Upper lobe of left lung (tissue), 4 donors: Measurements from ENCODE around the gene SUMF1.

Experiments
- CTCF ChIP-seq, 6 experiments: fragments of 450-650 bp in 4 of 6; fragments of 200-600 bp in 2 of 6; sonication (generic) in 2 of 6; IDR thresholded peaks; one replicate each; pipeline ENCODE4 v1.5.1; 2016 to 2019; ENCODE audit warnings: antibody characterized with exemption in 6 of 6
- POLR2A ChIP-seq, 4 donors: fragments of 450-650 bp; IDR thresholded peaks; one replicate each; pipeline ENCODE4 v1.5.1; 2016 to 2017; ENCODE audit warnings: antibody characterized with exemption in 4 of 4, mild to moderate bottlenecking in 2 of 4

- no peak for TF ChIP-seq POLR2A (IDR thresholded peaks at IDR 0.05)
- no peak for TF ChIP-seq CTCF (IDR thresholded peaks at IDR 0.05)
Measured at GRCh38 chr3:4504340-4505261, 37.5 kb upstream of the SUMF1 start.
